Fibroblast of the aortic adventitia (primary cell): ENCODE data around the gene RAB17. TPM values are rescaled to one million over a fixed set of nuclear protein-coding genes. Genes with fewer than 3 reads are reported as not detected.

ENCODE experiments used
- DNase-seq: peaks from one replicate; pipeline ENCODE4 v3.0.0-alpha.2; 2010; ENCODE audit warnings: low read depth
- H3K4me3 ChIP-seq: 2 replicates; pipeline ENCODE4 v1.5.1; 2011; ENCODE audit warnings: low read depth, mild to moderate bottlenecking, control low read depth, low read length, moderate library complexity
- total RNA-seq: library from RNA; depleted of rRNA; stranded (reverse); fragments of >200 nt; gene quantifications from 2 replicates; pipeline ENCODE4 v1.2.3, GENCODE V29; 2012; ENCODE audit warnings: low replicate concordance
- TF ChIP-seq, protein P1 (sequence below): IDR thresholded peaks from 2 replicates; pipeline ENCODE4 v1.5.1; 2011; ENCODE audit warnings: mild to moderate bottlenecking, low read length, control low read depth, inconsistent platforms; ENCODE audit not compliant: insufficient read depth

RAB17 gene
- total RNA-seq, 1 donor, result 0.54 TPM

- TF ChIP-seq, protein P1, sequence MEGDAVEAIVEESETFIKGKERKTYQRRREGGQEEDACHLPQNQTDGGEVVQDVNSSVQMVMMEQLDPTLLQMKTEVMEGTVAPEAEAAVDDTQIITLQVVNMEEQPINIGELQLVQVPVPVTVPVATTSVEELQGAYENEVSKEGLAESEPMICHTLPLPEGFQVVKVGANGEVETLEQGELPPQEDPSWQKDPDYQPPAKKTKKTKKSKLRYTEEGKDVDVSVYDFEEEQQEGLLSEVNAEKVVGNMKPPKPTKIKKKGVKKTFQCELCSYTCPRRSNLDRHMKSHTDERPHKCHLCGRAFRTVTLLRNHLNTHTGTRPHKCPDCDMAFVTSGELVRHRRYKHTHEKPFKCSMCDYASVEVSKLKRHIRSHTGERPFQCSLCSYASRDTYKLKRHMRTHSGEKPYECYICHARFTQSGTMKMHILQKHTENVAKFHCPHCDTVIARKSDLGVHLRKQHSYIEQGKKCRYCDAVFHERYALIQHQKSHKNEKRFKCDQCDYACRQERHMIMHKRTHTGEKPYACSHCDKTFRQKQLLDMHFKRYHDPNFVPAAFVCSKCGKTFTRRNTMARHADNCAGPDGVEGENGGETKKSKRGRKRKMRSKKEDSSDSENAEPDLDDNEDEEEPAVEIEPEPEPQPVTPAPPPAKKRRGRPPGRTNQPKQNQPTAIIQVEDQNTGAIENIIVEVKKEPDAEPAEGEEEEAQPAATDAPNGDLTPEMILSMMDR, result no peak
- H3K4me3 ChIP-seq, result no peak overlapping the region
- DNase-seq, result no peak
Measured at GRCh38 chr2:237557633-237558015, 32.9 kb downstream of the RAB17 start.

- DNase-seq, result no peak
- no peak overlapping the region for H3K4me3 ChIP-seq
- TF ChIP-seq, protein P1, result no peak
Measured at GRCh38 chr2:237556773-237557632, 33.5 kb downstream of the RAB17 start.

DNA sequence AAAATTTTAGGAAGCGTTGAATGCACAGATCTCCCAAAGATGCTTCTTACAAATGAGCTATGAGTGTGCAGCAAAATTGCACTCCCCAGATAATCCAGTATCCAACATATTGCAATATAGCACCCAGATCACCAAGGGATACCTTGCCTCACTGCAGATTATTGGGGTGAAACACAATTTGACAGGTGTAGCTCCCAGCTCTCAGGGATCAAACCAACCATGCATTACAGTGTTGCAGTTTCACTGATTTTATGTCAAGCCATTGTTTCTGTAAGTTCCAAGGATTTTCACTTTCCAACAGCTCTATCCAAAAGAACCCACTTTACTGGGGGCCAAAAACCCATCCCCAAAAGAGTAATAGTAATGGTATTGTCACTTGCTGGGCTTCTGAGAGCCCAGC is 35.0 kb downstream of the RAB17 start:
- DNase-seq, result no peak
- H3K4me3 ChIP-seq, result no peak overlapping the region
- TF ChIP-seq, protein P1, result no peak

DNA sequence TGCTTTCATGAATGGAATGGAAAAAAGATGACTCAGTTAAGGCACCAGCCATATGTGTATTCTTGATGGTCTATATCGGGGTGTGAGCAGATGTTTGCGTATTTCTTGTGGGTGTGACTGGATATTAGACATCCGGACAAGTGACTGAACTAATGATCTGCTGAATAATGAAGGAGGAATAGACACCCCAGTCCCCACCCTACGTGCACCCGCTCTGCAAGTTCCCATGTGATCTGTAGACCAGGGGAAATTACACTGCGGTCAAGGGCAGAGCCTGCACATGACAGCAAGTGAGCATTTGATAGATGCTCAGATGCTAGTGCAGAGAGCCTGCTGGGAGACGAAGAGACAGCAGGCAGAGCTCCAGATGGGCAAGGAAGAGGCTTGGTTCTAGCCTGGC is 36.6 kb downstream of the RAB17 start:
- TF ChIP-seq, protein P1, result no peak
- no peak overlapping the region for H3K4me3 ChIP-seq
- no peak for DNase-seq

- no peak for DNase-seq
- H3K4me3 ChIP-seq, result no peak overlapping the region
- TF ChIP-seq, protein P1, result no peak
Measured at GRCh38 chr2:237552908-237553307, 37.6 kb downstream of the RAB17 start.

- TF ChIP-seq, protein P1, result no peak
- no peak overlapping the region for H3K4me3 ChIP-seq
- no peak for DNase-seq
Measured at GRCh38 chr2:237551071-237551574, 39.4 kb downstream of the RAB17 start.
